GM10266 (cell line): ENCODE data around the gene UGCG.
A peak's percentile ranks its signal among the peaks of the same experiment; 100 is the strongest.
"Not testable (repeated sequence)": the region's sequence is repeated elsewhere in the genome, so short reads cannot be mapped to it uniquely, and the experiment has no call there.

Experiments
- DNase-seq: peaks from one replicate; pipeline ENCODE4 v3.0.0; 2012; ENCODE audit errors: extremely low spot score
- TF ChIP-seq, protein P1 (sequence below): IDR thresholded peaks from 2 replicates; pipeline ENCODE4 v1.5.1; 2012; ENCODE audit warnings: mild to moderate bottlenecking, low read depth; ENCODE audit not compliant: control insufficient read depth, insufficient read depth; ENCODE audit errors: missing control alignments

UGCG gene

DNA sequence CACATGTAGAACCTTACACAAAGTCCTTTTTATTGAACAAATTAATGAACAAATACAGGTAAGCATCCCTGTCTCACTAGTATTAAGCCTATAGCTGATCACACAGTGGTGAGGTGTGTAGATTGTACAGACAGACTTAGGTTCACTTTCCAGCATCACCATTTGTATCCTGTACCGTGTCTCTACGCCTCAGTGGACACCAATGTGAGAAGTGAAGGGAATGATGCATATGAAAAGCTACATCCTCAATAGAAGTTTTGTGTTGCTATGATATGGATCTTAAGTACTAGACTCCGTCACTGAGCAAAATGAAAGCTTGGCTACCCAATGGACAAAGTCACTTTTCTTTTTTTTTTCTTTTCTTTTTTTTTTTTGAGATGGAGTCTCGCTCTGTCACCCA, 46.6 kb downstream of the UGCG start:
- TF ChIP-seq, protein P1, sequence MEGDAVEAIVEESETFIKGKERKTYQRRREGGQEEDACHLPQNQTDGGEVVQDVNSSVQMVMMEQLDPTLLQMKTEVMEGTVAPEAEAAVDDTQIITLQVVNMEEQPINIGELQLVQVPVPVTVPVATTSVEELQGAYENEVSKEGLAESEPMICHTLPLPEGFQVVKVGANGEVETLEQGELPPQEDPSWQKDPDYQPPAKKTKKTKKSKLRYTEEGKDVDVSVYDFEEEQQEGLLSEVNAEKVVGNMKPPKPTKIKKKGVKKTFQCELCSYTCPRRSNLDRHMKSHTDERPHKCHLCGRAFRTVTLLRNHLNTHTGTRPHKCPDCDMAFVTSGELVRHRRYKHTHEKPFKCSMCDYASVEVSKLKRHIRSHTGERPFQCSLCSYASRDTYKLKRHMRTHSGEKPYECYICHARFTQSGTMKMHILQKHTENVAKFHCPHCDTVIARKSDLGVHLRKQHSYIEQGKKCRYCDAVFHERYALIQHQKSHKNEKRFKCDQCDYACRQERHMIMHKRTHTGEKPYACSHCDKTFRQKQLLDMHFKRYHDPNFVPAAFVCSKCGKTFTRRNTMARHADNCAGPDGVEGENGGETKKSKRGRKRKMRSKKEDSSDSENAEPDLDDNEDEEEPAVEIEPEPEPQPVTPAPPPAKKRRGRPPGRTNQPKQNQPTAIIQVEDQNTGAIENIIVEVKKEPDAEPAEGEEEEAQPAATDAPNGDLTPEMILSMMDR, result no peak
- DNase-seq, result no peak

DNA sequence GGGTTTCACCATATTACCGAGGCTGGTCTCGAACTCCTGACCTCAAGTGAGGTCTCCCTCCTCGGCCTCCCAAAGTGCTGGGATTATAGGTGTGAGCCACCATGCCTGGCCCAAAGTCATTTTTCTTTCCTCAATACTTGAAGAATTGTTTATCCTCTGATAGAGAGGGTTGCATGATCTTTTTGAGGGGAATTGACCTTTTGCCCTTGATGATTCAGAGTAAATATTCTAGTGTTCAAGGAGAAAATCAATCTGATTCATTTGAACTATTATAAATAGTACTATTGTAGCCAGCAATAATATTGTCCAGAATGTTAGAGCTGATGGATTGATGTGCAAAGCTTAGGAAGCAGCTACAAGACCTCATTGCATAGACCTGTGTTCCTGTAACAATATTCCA, 47.1 kb downstream of the UGCG start:
- TF ChIP-seq, protein P1, result no peak
- no peak for DNase-seq

DNA sequence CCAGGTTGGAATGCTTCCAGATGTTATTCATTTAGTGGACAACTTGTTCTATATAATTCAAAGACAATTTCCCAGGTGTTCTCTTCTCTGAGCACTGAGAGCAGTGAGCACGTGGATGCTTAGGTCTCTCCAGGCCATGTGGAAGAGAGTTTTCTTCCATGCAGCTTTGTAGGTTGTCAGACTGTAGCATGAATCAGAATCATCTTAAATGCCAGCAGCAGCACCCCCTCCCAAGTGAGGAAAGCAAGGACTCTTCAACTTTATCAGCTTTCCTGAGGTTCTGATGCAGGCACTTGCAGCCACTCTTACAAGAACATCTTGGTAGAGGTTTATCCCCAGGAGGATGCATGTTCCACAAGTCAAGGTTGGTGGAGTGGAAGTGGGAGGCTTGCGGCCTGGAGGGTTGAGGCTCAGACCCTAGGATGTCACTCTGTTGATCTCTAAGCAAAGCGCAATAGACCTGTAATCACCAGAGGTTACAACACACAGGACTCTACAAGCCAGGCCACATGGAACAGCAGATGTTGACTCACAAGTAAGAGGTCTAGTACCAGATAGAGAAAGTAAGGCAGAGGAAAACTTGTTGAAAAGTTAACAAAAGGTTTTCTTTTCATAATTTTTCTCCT, 47.7 kb downstream of the UGCG start:
- DNase-seq, result no peak
- TF ChIP-seq, protein P1, result no peak

DNA sequence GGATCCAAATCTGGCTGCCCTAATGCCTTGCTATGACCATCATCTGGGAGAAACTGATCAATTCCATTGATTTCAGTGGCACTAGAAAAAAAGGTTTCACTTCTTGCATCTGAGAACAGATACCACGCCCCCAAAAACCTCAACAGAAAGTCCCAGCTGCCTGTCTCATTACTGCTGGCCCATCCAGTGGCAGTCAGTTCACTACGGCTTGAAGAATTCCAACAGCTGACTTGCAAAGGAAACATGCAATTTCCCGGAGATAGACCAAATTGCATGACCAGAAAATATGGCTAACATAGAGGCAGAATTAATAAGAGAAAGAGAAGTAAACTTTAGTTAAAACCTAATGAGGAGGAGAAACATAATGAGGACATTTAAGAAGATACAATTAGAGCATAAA, 48.6 kb downstream of the UGCG start:
- DNase-seq, result peak; percentile 39
- TF ChIP-seq, protein P1, result no peak

DNA sequence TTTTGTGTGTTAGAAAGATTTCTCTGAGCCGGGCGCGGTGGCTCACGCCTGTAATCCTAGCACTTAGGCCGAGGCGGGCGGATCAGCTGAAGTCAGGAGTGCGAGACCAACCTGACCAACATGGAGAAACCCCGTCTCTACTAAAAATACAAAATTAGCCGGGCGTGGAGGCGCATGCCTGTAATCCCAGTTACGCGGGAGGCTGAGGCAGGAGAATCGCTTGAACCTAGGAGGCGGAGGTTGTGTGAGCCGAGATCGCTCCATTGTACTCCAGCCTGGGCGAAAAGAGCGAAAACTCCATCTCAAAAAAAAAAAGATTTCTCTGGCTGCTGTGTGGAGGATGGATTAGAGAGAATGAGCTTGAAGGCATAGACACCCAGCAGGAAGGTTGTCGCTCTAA, 51.5 kb downstream of the UGCG start:
- not testable (repeated sequence) for DNase-seq

DNA sequence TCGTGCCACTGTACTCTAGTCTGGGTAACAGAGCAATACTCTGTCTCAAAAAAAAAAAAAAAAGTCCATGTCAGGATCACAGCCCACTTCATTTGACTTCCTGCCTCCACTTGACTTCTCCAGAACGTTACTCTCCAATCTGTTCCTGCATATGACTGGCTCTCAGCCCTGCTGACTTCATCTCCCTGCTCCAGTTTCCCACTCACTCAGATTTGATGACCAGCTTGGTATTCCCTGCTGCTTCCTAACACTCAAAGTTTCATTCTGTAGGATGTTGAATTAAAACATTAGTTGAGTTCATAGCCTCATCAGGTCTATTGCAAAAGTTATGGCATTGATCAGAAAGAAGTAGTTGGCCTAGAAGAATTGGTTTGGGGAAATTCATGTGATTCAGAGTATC, 52.3 kb downstream of the UGCG start:
- TF ChIP-seq, protein P1, result no peak
- DNase-seq, result no peak

DNA sequence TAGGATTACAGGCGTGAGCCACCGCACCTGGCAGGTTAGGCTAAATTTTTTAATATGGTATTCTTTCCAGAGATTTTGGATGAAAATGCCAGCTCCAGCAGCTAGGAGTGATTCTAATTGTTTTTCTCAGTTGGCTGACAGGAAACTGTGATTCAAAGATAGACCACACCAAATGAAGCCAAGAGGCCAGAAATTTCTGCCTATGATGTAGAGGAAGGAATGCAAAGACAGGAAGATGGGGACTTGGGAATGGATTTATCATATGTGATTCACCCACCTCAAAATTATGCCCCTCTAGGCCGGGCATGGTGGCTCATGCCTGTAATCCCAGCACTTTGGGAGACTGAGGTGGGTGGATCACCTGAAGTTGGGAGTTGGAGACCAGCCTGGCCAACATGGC, 53.3 kb downstream of the UGCG start:
- TF ChIP-seq, protein P1, result no peak
- no peak for DNase-seq

DNA sequence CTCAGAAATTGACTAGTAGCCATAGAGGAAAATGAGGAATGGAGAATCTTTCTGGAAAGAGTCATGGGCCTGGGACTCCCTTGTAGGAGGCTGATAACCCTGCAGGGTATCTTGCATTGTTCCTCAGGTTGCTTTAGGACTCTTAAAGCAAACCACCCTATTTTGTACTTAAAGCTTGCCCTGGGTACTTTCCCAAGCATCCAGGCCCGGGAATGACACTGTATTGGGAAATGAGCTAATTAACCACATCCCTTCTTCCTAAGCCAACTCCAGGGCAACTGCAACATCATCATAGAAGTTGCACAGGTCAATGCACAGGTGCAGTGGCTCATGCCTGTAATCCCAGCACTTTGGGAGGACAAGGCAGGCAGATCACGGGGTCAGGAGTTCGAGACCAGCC, 55.9 kb downstream of the UGCG start:
- no peak for DNase-seq
- TF ChIP-seq, protein P1, result no peak
